SK-N-SH (cell line): ENCODE results near the gene SERPINA9.

Experiments used
- TEAD4 ChIP-seq: IDR thresholded peaks from 2 replicates; pipeline ENCODE4 v1.4.0; 2012; ENCODE audit warnings: mild to moderate bottlenecking, borderline replicate concordance; ENCODE audit not compliant: insufficient read depth
- YY1 ChIP-seq: IDR thresholded peaks from 2 replicates; pipeline ENCODE4 v1.4.0; 2012; ENCODE audit warnings: low read depth, mild to moderate bottlenecking
- TF ChIP-seq, protein P1 (sequence below): fragments of 200-600 bp; sonication (generic); IDR thresholded peaks from 2 replicates; pipeline ENCODE4 v1.6.1; 2017; ENCODE audit warnings: antibody characterized with exemption, mild to moderate bottlenecking, moderate library complexity

DNA sequence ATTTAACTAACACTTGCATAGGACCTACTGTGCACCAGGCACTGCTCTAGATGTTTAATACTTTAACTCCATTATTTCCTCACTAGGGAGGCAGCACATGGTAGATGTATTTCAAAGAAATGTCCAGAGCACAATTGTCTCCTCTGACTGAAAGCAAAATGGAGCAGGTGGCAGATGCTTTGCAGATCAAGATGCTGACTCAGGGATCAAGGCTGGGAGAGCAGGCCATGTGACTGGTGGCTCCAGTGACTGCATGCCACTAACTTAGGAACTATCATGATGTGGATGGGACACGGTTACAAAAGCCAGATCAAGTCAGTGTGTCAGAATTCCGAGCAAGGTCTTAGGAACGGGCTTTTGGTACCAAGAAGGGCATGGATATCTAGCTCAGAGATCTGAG lies 51.6 kb downstream of the SERPINA9 start:
- TF ChIP-seq YY1 (no peak), TEAD4 (no peak)
- TF ChIP-seq, protein P1, sequence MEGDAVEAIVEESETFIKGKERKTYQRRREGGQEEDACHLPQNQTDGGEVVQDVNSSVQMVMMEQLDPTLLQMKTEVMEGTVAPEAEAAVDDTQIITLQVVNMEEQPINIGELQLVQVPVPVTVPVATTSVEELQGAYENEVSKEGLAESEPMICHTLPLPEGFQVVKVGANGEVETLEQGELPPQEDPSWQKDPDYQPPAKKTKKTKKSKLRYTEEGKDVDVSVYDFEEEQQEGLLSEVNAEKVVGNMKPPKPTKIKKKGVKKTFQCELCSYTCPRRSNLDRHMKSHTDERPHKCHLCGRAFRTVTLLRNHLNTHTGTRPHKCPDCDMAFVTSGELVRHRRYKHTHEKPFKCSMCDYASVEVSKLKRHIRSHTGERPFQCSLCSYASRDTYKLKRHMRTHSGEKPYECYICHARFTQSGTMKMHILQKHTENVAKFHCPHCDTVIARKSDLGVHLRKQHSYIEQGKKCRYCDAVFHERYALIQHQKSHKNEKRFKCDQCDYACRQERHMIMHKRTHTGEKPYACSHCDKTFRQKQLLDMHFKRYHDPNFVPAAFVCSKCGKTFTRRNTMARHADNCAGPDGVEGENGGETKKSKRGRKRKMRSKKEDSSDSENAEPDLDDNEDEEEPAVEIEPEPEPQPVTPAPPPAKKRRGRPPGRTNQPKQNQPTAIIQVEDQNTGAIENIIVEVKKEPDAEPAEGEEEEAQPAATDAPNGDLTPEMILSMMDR, result no peak
